Measurements from ENCODE around the gene MVP.

DNA sequence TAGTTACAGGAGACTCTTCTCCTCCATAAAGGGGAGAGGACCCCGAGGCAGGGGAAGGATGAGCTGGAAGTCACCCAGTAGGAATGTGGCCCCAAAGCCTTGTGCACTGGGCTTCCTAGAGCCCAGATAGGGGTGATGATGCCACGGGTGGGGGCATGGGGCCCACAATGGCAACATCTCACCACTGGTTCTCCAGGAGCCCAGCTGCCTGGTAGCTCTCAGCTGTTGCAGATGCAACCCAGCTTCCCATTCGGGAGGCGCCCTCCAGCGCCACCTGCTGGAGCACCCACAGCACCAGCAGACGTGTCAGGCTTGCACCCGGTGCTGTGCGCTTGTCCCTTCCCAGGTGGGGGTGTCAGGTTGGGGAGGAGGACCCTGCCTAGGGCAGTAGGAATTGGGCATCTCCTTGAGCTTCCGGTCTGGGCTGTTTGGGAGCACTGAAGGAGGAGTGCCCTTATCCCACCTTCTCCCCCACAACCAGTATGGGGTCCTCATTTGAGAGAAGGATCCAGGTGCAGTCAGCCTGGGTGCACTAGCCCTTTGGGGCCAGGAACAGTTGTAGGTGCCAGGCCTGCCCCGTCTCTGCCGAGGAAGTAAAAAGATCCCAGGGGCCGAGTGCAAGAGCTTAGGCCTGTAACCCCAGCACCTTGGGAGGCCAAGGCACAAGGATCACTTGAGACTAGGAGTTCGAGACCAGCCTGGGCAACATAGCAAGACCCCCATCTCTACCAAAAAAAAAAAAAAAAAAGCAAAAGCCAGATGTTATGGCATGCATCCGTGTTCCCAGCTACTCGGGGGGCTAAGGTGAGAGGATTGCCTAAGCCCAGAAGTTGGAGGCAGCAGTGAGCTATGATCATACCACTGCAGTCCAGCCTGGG is 28.4 kb downstream of the MVP start:
- TF ChIP-seq POLR2A (IDR thresholded peaks at IDR 0.05; ENCODE audit: low read length): no peak
- TF ChIP-seq GATA1 (IDR thresholded peaks at IDR 0.05; ENCODE audit: low read depth, low read length): no peak
